Measurements from ENCODE around the gene ADCK1. TPM values are rescaled to one million over a fixed set of nuclear protein-coding genes. Genes with fewer than 3 reads are reported as not detected.
"Not testable (repeated sequence)": the region's sequence is repeated elsewhere in the genome, so short reads cannot be mapped to it uniquely, and the experiment has no call there.

ADCK1 gene
- total and polyA plus RNA-seq, 2 experiments from 2014 or later = 4.7 to 6.6 TPM

DNA sequence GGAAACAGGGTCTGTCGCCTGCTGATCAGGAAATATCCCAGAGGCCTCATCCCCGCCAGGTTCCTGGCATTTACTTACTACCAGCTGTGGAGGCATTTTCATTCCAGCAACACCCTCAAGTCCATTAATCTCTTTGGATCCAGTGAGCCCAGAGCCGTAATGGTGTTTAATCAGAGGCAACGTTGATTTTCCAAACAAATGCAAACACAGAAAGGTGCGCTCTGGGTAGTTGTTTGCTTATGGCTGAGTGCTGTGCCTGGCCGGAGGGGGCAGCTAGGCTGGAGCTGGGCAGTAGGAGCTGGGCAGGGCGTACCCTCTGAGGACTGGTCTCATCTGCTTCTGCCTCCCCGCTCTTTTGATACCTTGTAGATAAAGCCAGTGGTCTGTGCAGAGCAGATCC is 110.6 kb downstream of the ADCK1 start:
- in situ Hi-C loops (cut with MboI) = no loop called here
- no peaks in the 10 kb centered on the region for H3K9me2 ChIP-seq (ENCODE audit: insufficient read depth)
- no peak overlapping the region for H3K4me3 ChIP-seq
- H3F3A ChIP-seq (ENCODE audit: insufficient read depth) = no peaks in the 10 kb centered on the region
- H3K36me3 ChIP-seq (ENCODE audit: low read depth) = no peaks in the 10 kb centered on the region
- H2AFZ ChIP-seq = no peak overlapping the region
- DNase-seq = no peak
- TF ChIP-seq EZH2 (IDR thresholded peaks at IDR 0.05; ENCODE audit: insufficient read depth, poor library complexity, severe bottlenecking) = no peak
- no peak for TF ChIP-seq EZH2phosphoT487 (IDR thresholded peaks at IDR 0.05; ENCODE audit: insufficient read depth, low read depth)
- WGBS, 2 experiments (ENCODE audit: low coverage in 1 of 2, low lambda C conversion rate in 2 of 2, missing lambda C conversion rate in 2 of 2) = 73 to 80% methylated on average over 8 of the region's 8 CpGs
- H3K9ac ChIP-seq = no peak overlapping the region
- H3K27ac ChIP-seq = no peak overlapping the region
- H3K4me1 ChIP-seq (ENCODE audit: insufficient read depth) = no peaks in the 10 kb centered on the region
- H3K9me3 ChIP-seq (ENCODE audit: low read depth) = no peaks in the 10 kb centered on the region
- no peaks in the 10 kb centered on the region for H4K20me1 ChIP-seq (ENCODE audit: insufficient read depth)
- no peaks in the 10 kb centered on the region for H3K27me3 ChIP-seq (replicated peaks; ENCODE audit: insufficient read depth)
- no peak overlapping the region for H3K4me2 ChIP-seq (ENCODE audit: unreplicated experiment)
- no peaks in the 10 kb centered on the region for H3K79me2 ChIP-seq (ENCODE audit: insufficient read depth)

DNA sequence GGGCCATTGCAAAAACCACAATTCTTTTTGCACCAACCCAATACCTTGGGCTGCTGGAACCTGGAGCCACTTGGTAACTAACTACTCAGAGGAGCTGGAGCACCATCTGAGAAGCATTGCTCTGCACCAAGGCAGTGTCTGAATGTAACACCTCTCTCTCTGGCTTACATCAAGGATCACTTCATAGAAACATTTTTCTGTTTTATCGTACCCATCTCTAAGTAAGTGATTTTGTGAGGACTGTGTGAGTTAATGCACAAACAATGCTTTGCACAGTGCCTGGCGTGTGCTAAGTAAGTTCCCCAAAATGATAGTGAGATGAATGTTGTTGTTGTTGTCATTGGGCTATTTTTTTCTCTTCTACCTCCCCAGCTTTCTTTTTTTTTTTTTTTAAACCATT is 111.4 kb downstream of the ADCK1 start:
- H3K36me3 ChIP-seq (ENCODE audit: low read depth) = no peaks in the 10 kb centered on the region
- in situ Hi-C loops (cut with MboI) = no loop called here
- H2AFZ ChIP-seq = no peak overlapping the region
- H4K20me1 ChIP-seq (ENCODE audit: insufficient read depth) = no peaks in the 10 kb centered on the region
- no peaks in the 10 kb centered on the region for H3K4me1 ChIP-seq (ENCODE audit: insufficient read depth)
- no peak overlapping the region for H3K27ac ChIP-seq
- no peaks in the 10 kb centered on the region for H3K79me2 ChIP-seq (ENCODE audit: insufficient read depth)
- H3K4me2 ChIP-seq (ENCODE audit: unreplicated experiment) = no peak overlapping the region
- no peaks in the 10 kb centered on the region for H3K9me2 ChIP-seq (ENCODE audit: insufficient read depth)
- H3K4me3 ChIP-seq = no peak overlapping the region
- H3F3A ChIP-seq (ENCODE audit: insufficient read depth) = no peaks in the 10 kb centered on the region
- no peaks in the 10 kb centered on the region for H3K9me3 ChIP-seq (ENCODE audit: low read depth)
- no peaks in the 10 kb centered on the region for H3K27me3 ChIP-seq (replicated peaks; ENCODE audit: insufficient read depth)
- 73 to 74% methylated on average over 2 of the region's 2 CpGs for WGBS, 2 experiments (ENCODE audit: low coverage in 1 of 2, low lambda C conversion rate in 2 of 2, missing lambda C conversion rate in 2 of 2)
- TF ChIP-seq EZH2 (IDR thresholded peaks at IDR 0.05; ENCODE audit: insufficient read depth, poor library complexity, severe bottlenecking) (no peak), EZH2phosphoT487 (IDR thresholded peaks at IDR 0.05; ENCODE audit: insufficient read depth, low read depth) (no peak)
- H3K9ac ChIP-seq = no peak overlapping the region
- DNase-seq = no peak

DNA sequence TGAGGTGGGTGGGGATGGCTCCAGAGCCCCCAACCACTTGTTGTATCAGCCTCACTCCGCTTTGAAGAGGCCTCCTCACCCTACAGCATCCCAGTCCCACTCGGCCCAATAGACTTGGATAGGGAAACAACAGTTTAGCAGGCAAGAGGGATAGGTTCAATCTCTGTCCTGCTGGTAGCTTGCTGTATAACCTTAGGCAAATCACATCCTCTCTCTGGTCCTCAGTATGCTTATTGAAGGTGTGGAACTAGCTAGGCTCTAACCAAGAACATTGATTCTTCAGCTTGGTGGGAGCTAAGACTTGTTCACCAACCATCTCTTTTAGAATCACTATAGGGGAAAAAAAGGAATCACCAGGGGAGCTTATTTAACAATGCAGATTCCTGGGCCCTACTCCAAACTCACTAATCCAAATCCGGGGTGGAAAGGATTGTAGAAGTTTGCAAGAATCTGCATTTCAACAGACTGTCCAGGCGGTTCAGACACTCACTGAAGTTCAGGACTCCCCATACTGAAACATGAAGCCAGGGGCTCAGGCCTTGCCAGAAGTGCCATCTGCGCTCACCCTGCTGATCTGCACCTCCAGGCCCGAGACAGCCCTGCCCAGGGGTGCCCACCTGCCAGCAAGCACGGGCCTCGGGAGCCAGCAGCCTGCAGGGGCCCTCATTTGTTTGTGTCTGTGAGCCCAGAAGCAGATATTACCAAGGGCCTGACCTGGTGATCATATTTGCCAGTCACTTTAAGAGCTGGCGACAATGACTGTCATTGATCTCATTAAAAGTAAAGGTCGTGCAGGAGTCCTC is 113.0 kb downstream of the ADCK1 start:
- in situ Hi-C loops (cut with MboI) = no loop called here
- WGBS, 2 experiments (ENCODE audit: low coverage in 1 of 2, low lambda C conversion rate in 2 of 2, missing lambda C conversion rate in 2 of 2) = 53 to 60% methylated on average over 10 of the region's 10 CpGs

DNA sequence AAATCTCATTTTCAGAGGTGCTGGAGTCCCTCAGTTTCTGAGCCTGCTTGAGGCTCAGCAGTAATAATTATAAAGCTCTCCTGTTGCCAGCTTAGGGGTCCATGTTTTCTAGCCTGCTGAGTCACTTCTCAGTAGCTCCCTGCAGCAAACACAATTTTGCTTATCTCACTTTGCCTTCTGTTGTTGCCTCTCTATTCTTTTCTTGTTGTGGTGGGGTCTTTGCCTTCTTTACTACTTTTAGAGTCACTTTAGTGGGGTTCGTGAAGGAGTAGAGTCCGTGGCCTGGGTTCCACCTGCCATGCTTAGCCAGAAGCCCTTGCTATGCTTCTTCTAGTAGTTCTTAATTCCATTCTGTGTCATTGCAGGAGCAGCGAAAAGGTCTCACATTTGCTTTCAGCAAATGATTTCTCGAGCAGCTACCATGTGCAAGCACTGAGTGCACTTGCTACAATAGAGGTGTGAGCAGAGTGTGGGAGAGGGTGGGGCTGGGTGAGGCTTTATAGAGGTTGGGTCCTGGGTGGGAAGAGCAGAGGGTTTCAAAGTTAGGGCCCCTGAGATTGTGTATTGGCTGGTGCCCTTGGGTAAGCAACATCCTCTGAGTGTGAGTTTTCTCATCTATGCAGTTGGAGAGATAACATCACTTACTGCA is 114.3 kb downstream of the ADCK1 start:
- no peak overlapping the region for H3K4me2 ChIP-seq (ENCODE audit: unreplicated experiment)
- H3K9ac ChIP-seq = no peak overlapping the region
- no peak for DNase-seq
- in situ Hi-C loops (cut with MboI) = no loop called here
- no peaks in the 10 kb centered on the region for H4K20me1 ChIP-seq (ENCODE audit: insufficient read depth)
- no peak overlapping the region for H3K27ac ChIP-seq
- H3K9me3 ChIP-seq (ENCODE audit: low read depth) = no peaks in the 10 kb centered on the region
- no peaks in the 10 kb centered on the region for H3F3A ChIP-seq (ENCODE audit: insufficient read depth)
- no peaks in the 10 kb centered on the region for H3K36me3 ChIP-seq (ENCODE audit: low read depth)
- TF ChIP-seq EZH2phosphoT487 (IDR thresholded peaks at IDR 0.05; ENCODE audit: insufficient read depth, low read depth) (no peak), EZH2 (IDR thresholded peaks at IDR 0.05; ENCODE audit: insufficient read depth, poor library complexity, severe bottlenecking) (no peak)
- H3K9me2 ChIP-seq (ENCODE audit: insufficient read depth) = no peaks in the 10 kb centered on the region
- no peaks in the 10 kb centered on the region for H3K4me1 ChIP-seq (ENCODE audit: insufficient read depth)
- no peaks in the 10 kb centered on the region for H3K27me3 ChIP-seq (replicated peaks; ENCODE audit: insufficient read depth)
- 84 to 89% methylated on average over 4 of the region's 4 CpGs for WGBS, 2 experiments (ENCODE audit: low coverage in 1 of 2, low lambda C conversion rate in 2 of 2, missing lambda C conversion rate in 2 of 2)
- H2AFZ ChIP-seq = no peak overlapping the region
- H3K4me3 ChIP-seq = no peak overlapping the region
- H3K79me2 ChIP-seq (ENCODE audit: insufficient read depth) = no peaks in the 10 kb centered on the region

More for the DNA sequence above, 113.0 kb downstream of the ADCK1 start:
- Histone ChIP-seq H2AFZ (no peak overlapping the region), H3K36me3 (ENCODE audit: low read depth) (no peaks in the 10 kb centered on the region), H4K20me1 (ENCODE audit: insufficient read depth) (no peaks in the 10 kb centered on the region), H3K9me3 (ENCODE audit: low read depth) (no peaks in the 10 kb centered on the region), H3K4me1 (ENCODE audit: insufficient read depth) (no peaks in the 10 kb centered on the region), H3K79me2 (ENCODE audit: insufficient read depth) (no peaks in the 10 kb centered on the region), H3K4me3 (no peak overlapping the region), H3K27ac (no peak overlapping the region), H3K9ac (no peak overlapping the region), H3F3A (ENCODE audit: insufficient read depth) (no peaks in the 10 kb centered on the region), H3K9me2 (ENCODE audit: insufficient read depth) (no peaks in the 10 kb centered on the region), H3K4me2 (ENCODE audit: unreplicated experiment) (no peak overlapping the region), H3K27me3 (replicated peaks; ENCODE audit: insufficient read depth) (no peaks in the 10 kb centered on the region)
- DNase-seq = no peak
- TF ChIP-seq EZH2 (IDR thresholded peaks at IDR 0.05; ENCODE audit: insufficient read depth, poor library complexity, severe bottlenecking) = no peak
- TF ChIP-seq EZH2phosphoT487 (IDR thresholded peaks at IDR 0.05; ENCODE audit: insufficient read depth, low read depth) = no peak

DNA sequence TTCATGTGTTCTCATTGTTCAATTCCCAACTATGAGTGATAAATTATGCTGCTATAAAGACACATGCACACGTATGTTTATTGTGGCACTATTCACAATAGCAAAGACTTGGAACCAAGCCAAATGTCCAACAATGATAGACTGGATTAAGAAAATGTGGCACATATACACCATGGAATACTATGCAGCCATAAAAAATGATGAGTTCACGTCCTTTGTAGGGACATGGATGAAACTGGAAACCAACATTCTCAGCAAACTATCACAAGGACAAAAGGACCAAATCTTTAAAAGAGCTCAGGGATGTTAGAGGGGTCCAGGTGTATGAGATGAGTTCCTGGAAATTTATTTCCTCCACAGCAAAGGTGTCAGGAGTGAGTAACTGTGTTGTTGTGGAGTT is 115.5 kb downstream of the ADCK1 start:
- in situ Hi-C loops (cut with MboI); H3K36me3 ChIP-seq (ENCODE audit: low read depth); H3K27ac ChIP-seq; H3K9me3 ChIP-seq (ENCODE audit: low read depth); H3K4me2 ChIP-seq (ENCODE audit: unreplicated experiment); DNase-seq; H3K27me3 ChIP-seq (replicated peaks; ENCODE audit: insufficient read depth); H3K4me3 ChIP-seq; H3K79me2 ChIP-seq (ENCODE audit: insufficient read depth); H3K9ac ChIP-seq; H3K9me2 ChIP-seq (ENCODE audit: insufficient read depth); H3F3A ChIP-seq (ENCODE audit: insufficient read depth); H4K20me1 ChIP-seq (ENCODE audit: insufficient read depth); H3K4me1 ChIP-seq (ENCODE audit: insufficient read depth); H2AFZ ChIP-seq: not testable (repeated sequence)
- WGBS, 2 experiments (ENCODE audit: low coverage in 1 of 2, low lambda C conversion rate in 2 of 2, missing lambda C conversion rate in 2 of 2) = 24 to 51% methylated on average over 2 of the region's 2 CpGs

Measured in GM23248 (cell line).